Upper lobe of left lung (tissue), 6 donors: ENCODE data around the gene TFAP2B. TPM values are rescaled to one million over a fixed set of nuclear protein-coding genes. Genes with fewer than 3 reads are reported as not detected.

Experiments used
- ATAC-seq, 2 donors: fragments of 200-7000 bp; cut with Tn5 transposase; one replicate each; pipeline ENCODE4 v1.9.1; 2022; ENCODE audit warnings: mild to moderate bottlenecking in 2 of 2, moderate library complexity in 2 of 2; ENCODE audit not compliant: low FRiP score in 2 of 2
- DNase-seq, 2 donors: peaks; one replicate each; pipeline ENCODE4 v3.0.0-alpha.2; 2019 to 2020
- H3K27ac ChIP-seq, 4 donors: fragments of 200-600 bp; sonication (generic); one replicate each; pipeline ENCODE4 v1.5.1; 2016 to 2019
- H3K27me3 ChIP-seq, 4 donors: fragments of 200-600 bp; sonication (generic); one replicate each; pipeline ENCODE4 v1.5.1; 2017 to 2019
- H3K36me3 ChIP-seq, 4 donors: fragments of 200-600 bp; sonication (generic); one replicate each; pipeline ENCODE4 v1.5.1; 2016 to 2019
- H3K4me1 ChIP-seq, 4 donors: fragments of 200-600 bp; sonication (generic); one replicate each; pipeline ENCODE4 v1.5.1; 2018 to 2019
- H3K4me3 ChIP-seq, 4 donors: fragments of 200-600 bp; sonication (generic); one replicate each; pipeline ENCODE4 v1.5.1; 2017 to 2019; ENCODE audit warnings: mild to moderate bottlenecking in 2 of 4, moderate library complexity in 1 of 4
- H3K9me3 ChIP-seq, 4 donors: fragments of 200-600 bp; sonication (generic); one replicate each; pipeline ENCODE4 v1.5.1; 2018 to 2019
- CTCF ChIP-seq, 6 experiments: fragments of 450-650 bp in 4 of 6; fragments of 200-600 bp in 2 of 6; sonication (generic) in 2 of 6; IDR thresholded peaks; one replicate each; pipeline ENCODE4 v1.5.1; 2016 to 2019; ENCODE audit warnings: antibody characterized with exemption in 6 of 6
- EP300 ChIP-seq, 4 donors: sonication (generic); formaldehyde crosslinking; IDR thresholded peaks; one replicate each; pipeline ENCODE4 v1.5.1; 2017; ENCODE audit warnings: antibody characterized with exemption in 4 of 4, control low read depth in 2 of 4
- POLR2A ChIP-seq, 4 donors: fragments of 450-650 bp; IDR thresholded peaks; one replicate each; pipeline ENCODE4 v1.5.1; 2016 to 2017; ENCODE audit warnings: antibody characterized with exemption in 4 of 4, mild to moderate bottlenecking in 2 of 4
- POLR2AphosphoS5 ChIP-seq, 2 donors: sonication (generic); formaldehyde crosslinking; IDR thresholded peaks; one replicate each; pipeline ENCODE4 v1.5.1; 2017; ENCODE audit warnings: antibody characterized with exemption in 2 of 2
- WGBS, 2 donors: methylation state at CpG; one replicate each; pipeline ENCODE4 v1.1.5; 2017 to 2018; 5-methylcytosine and 5-hydroxymethylcytosine counted together
- total RNA-seq, 6 donors: library from RNA; depleted of rRNA in 4 of 6; stranded (reverse); fragments of >200 nt in 4 of 6; gene quantifications; one replicate each; pipeline versions ENCODE4 v1.1.0 to v1.2.1, GENCODE V29; 2016 to 2021
- donor health status: DM: no; HTN: no; CAD: no; lungs with moderate emphysema.
- donor health status: DM: no; HTN: yes; CAD: no; lungs with severe emphysema.

The TFAP2B gene
- total RNA-seq, 6 donors from 2014 or later, result 1.0 TPM; not detected in 5

DNA sequence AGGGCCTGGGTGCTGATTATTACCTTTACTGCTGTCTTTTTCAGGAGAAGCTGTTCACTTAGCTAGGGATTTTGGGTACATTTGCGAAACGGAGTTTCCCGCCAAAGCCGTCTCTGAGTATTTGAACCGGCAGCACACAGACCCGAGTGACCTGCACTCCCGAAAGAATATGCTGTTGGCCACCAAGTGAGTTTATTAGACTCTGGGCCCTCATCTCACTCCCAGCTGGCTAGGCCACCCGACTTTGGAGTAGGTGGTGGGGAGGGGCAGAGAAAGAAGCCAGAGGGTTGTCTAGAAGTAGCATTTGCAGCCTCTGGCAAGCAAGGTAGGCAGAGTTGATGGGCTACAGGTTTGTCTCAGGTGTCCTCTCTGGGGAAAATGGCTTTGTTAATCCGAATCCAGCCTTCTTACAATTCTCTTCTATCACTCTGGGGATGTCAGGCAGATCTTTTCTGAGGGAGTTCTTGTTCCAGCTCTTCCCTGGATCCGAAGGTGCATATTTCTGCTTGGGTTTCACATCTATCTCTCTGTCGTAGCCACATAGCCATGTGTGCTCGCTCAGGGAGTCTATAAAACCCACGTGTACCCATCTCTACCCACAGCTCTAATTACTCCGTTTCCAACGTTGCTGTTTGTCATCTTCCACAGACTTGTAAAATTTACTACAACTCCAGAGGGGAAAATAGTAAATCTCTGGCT is 21.6 kb downstream of the TFAP2B start:
- H3K36me3 ChIP-seq, result no peaks in the 10 kb centered on the region
- 15 to 22% methylated on average over 15 of the region's 15 CpGs for WGBS, 2 donors
- no peak overlapping the region for H3K27ac ChIP-seq
- no peak for ATAC-seq
- H3K9me3 ChIP-seq, result no peaks in the 10 kb centered on the region
- H3K4me1 ChIP-seq, result no peaks in the 10 kb centered on the region
- H3K4me3 ChIP-seq, result no peak overlapping the region
- H3K27me3 ChIP-seq, result peaks cover 0 to 44% (median 21%) of the 10 kb centered on the region in 4 donors
- TF ChIP-seq CTCF (IDR thresholded peaks at IDR 0.05), result no peak
- no peak for TF ChIP-seq POLR2A (IDR thresholded peaks at IDR 0.05)
- TF ChIP-seq POLR2AphosphoS5 (IDR thresholded peaks at IDR 0.05), result no peak
- no peak for TF ChIP-seq EP300 (IDR thresholded peaks at IDR 0.05)
- DNase-seq, result no peak

GRCh38 chr6:50840811-50841192 is 22.1 kb downstream of the TFAP2B start:
- no peak for TF ChIP-seq CTCF (IDR thresholded peaks at IDR 0.05)
- no peak for TF ChIP-seq EP300 (IDR thresholded peaks at IDR 0.05)
- no peak for TF ChIP-seq POLR2AphosphoS5 (IDR thresholded peaks at IDR 0.05)
- TF ChIP-seq POLR2A (IDR thresholded peaks at IDR 0.05), result no peak
- Histone ChIP-seq H3K9me3 (no peaks in the 10 kb centered on the region), H3K4me3 (no peak overlapping the region), H3K27me3 (peaks cover 0 to 49% (median 24%) of the 10 kb centered on the region in 4 donors), H3K36me3 (no peaks in the 10 kb centered on the region), H3K4me1 (no peaks in the 10 kb centered on the region), H3K27ac (no peak overlapping the region)
- 18 to 20% methylated on average over 18 of the region's 18 CpGs for WGBS, 2 donors
- DNase-seq (peak in 1 of 2 donors; percentile 53), ATAC-seq (no peak)

GRCh38 chr6:50842446-50842845 is 23.8 kb downstream of the TFAP2B start:
- Histone ChIP-seq H3K9me3 (no peaks in the 10 kb centered on the region), H3K27me3 (peaks cover 0 to 44% (median 23%) of the 10 kb centered on the region in 4 donors), H3K36me3 (no peaks in the 10 kb centered on the region), H3K27ac (no peak overlapping the region), H3K4me1 (no peaks in the 10 kb centered on the region), H3K4me3 (no peak overlapping the region)
- WGBS, 2 donors, result 22 to 23% methylated on average over 7 of the region's 7 CpGs
- DNase-seq (no peak), ATAC-seq (no peak)
- TF ChIP-seq POLR2A (IDR thresholded peaks at IDR 0.05) (no peak), POLR2AphosphoS5 (IDR thresholded peaks at IDR 0.05) (no peak), EP300 (IDR thresholded peaks at IDR 0.05) (no peak), CTCF (IDR thresholded peaks at IDR 0.05) (no peak)

- H3K36me3 ChIP-seq, result no peaks in the 10 kb centered on the region
- H3K9me3 ChIP-seq, result no peaks in the 10 kb centered on the region
- no peaks in the 10 kb centered on the region for H3K4me1 ChIP-seq
- peaks cover 0 to 46% (median 23%) of the 10 kb centered on the region in 4 donors for H3K27me3 ChIP-seq
- TF ChIP-seq POLR2AphosphoS5 (IDR thresholded peaks at IDR 0.05) (no peak), CTCF (IDR thresholded peaks at IDR 0.05) (no peak), POLR2A (IDR thresholded peaks at IDR 0.05) (no peak), EP300 (IDR thresholded peaks at IDR 0.05) (no peak)
- DNase-seq (peak in 1 of 2 donors; percentile 68), ATAC-seq (no peak)
- H3K27ac ChIP-seq, result no peak overlapping the region
- no peak overlapping the region for H3K4me3 ChIP-seq
- 10 to 19% methylated on average over 18 to 32 of the region's 32 CpGs for WGBS, 2 donors
Measured at GRCh38 chr6:50842861-50843384, 24.3 kb downstream of the TFAP2B start.
